Measurements from ENCODE around the gene CDH4.

DNA sequence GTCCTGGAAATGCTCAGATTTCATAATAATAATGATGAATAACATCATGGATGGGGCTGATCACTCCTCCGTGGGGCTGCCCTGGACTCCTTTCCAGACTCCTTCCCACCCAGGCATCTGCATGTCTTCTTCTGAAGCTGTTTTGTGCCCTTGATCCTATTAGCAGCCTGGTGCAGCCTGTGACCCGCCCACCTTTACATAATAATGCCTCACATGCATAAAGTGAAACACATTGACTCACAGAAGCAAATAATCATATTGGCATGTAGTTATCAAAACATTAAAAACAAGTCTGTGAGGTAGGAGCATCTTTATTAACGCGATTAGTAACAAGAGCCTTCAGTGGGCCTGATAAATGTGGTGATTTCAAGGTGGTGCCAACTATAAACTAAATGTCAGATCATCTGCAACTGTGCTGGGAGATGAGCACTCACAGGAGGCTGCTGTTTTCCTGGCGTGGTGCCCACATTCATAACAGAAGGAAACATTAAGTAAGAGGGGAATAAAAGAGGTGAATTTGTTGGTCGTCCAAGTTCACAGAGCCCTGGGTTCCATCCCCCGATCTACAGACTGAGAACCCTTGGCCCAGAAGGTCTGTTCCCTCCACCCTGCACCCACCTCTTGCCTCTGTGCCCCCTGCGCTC is 344.7 kb downstream of the CDH4 start:
- TF ChIP-seq, protein P1, sequence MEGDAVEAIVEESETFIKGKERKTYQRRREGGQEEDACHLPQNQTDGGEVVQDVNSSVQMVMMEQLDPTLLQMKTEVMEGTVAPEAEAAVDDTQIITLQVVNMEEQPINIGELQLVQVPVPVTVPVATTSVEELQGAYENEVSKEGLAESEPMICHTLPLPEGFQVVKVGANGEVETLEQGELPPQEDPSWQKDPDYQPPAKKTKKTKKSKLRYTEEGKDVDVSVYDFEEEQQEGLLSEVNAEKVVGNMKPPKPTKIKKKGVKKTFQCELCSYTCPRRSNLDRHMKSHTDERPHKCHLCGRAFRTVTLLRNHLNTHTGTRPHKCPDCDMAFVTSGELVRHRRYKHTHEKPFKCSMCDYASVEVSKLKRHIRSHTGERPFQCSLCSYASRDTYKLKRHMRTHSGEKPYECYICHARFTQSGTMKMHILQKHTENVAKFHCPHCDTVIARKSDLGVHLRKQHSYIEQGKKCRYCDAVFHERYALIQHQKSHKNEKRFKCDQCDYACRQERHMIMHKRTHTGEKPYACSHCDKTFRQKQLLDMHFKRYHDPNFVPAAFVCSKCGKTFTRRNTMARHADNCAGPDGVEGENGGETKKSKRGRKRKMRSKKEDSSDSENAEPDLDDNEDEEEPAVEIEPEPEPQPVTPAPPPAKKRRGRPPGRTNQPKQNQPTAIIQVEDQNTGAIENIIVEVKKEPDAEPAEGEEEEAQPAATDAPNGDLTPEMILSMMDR (IDR thresholded peaks at IDR 0.05): no peak
- no peak for TF ChIP-seq POLR2A (IDR thresholded peaks at IDR 0.05)
- TF ChIP-seq POLR2AphosphoS5 (IDR thresholded peaks at IDR 0.05): no peak

Data from prostate gland (tissue), 2 donors.